HG02763 (cell line): Measurements from ENCODE around the gene NPFFR1.

Experiments used
- ATAC-seq: cut with Tn5 transposase; IDR thresholded peaks from one replicate; pipeline ENCODE4 v1.9.1; 2021; ENCODE audit warnings: mild to moderate bottlenecking, moderate library complexity; ENCODE audit not compliant: unreplicated experiment

The NPFFR1 gene

GRCh38 chr10:70289739-70290138 is 5.9 kb upstream of the NPFFR1 start:
- no peak for ATAC-seq

GRCh38 chr10:70286616-70287015 is 2.8 kb upstream of the NPFFR1 start:
- ATAC-seq: no peak

- no peak for ATAC-seq
These were observed 1.6 kb upstream of the NPFFR1 start for GRCh38 chr10:70285476-70285831.

GRCh38 chr10:70284542-70285475 is 1.0 kb upstream of the NPFFR1 start:
- no peak for ATAC-seq

GRCh38 chr10:70283071-70283444 is 746 bp downstream of the NPFFR1 start:
- no peak for ATAC-seq

- ATAC-seq: no peak
These were observed 2.2 kb downstream of the NPFFR1 start for GRCh38 chr10:70281609-70282008.

GRCh38 chr10:70280099-70280498 is 3.7 kb downstream of the NPFFR1 start:
- no peak for ATAC-seq

GRCh38 chr10:70277396-70278030 is 6.3 kb downstream of the NPFFR1 start:
- no peak for ATAC-seq

- ATAC-seq: no peak
These were observed 9.2 kb downstream of the NPFFR1 start for GRCh38 chr10:70274643-70275042.

GRCh38 chr10:70272925-70273316 is 10.9 kb downstream of the NPFFR1 start:
- no peak for ATAC-seq

GRCh38 chr10:70271996-70272924 is 11.5 kb downstream of the NPFFR1 start:
- ATAC-seq: no peak

- no peak for ATAC-seq
These were observed 12.9 kb downstream of the NPFFR1 start for GRCh38 chr10:70270952-70271351.

GRCh38 chr10:70269741-70270140 is 14.1 kb downstream of the NPFFR1 start:
- ATAC-seq: no peak

- ATAC-seq: no peak
These were observed 15.4 kb downstream of the NPFFR1 start for GRCh38 chr10:70268376-70268775.

- ATAC-seq: no peak
These were observed 16.5 kb downstream of the NPFFR1 start for GRCh38 chr10:70267161-70267933.

GRCh38 chr10:70266701-70267100 is 17.1 kb downstream of the NPFFR1 start:
- ATAC-seq: no peak

GRCh38 chr10:70266056-70266455 is 17.7 kb downstream of the NPFFR1 start:
- no peak for ATAC-seq

- ATAC-seq: no peak
These were observed 18.6 kb downstream of the NPFFR1 start for GRCh38 chr10:70265032-70265689.

- no peak for ATAC-seq
These were observed 23.1 kb downstream of the NPFFR1 start for GRCh38 chr10:70260734-70261133.

- ATAC-seq: no peak
These were observed 23.5 kb downstream of the NPFFR1 start for GRCh38 chr10:70260259-70260658.
